ENCODE results near the gene FASTKD3.
A peak's percentile ranks its signal among the peaks of the same experiment; 100 is the strongest.
"Not testable (repeated sequence)": the region's sequence is repeated elsewhere in the genome, so short reads cannot be mapped to it uniquely, and the experiment has no call there.

Gene FASTKD3

GRCh38 chr5:7868773-7869473 is at the start of gene FASTKD3, which contains the start of gene MTRR:
Gene FASTKD3, minus strand, starts transcription at chr5:7869031. Its CDS starts 948 bp downstream, at chr5:7868083.
Gene MTRR, plus strand, starts transcription at chr5:7869148. Its CDS starts 1,647 bp downstream, at chr5:7870795.
- peak; percentile 91 for DNase-seq

- DNase-seq = no peak
These were observed 48.6 kb upstream of the FASTKD3 start for GRCh38 chr5:7917130-7918123.

- no peak for DNase-seq
These were observed 47.5 kb upstream of the FASTKD3 start for GRCh38 chr5:7916171-7916804.

GRCh38 chr5:7911429-7911771 is 42.6 kb upstream of the FASTKD3 start:
- not testable (repeated sequence) for DNase-seq

GRCh38 chr5:7910738-7911428 is 42.1 kb upstream of the FASTKD3 start:
- DNase-seq = no peak

GRCh38 chr5:7908317-7908716 is 39.5 kb upstream of the FASTKD3 start:
- DNase-seq = no peak

- no peak for DNase-seq
These were observed 38.8 kb upstream of the FASTKD3 start for GRCh38 chr5:7907612-7908011.

- DNase-seq = no peak
These were observed 35.3 kb upstream of the FASTKD3 start for GRCh38 chr5:7904170-7904569.

- no peak for DNase-seq
These were observed 34.1 kb upstream of the FASTKD3 start for GRCh38 chr5:7902666-7903625.

- DNase-seq = no peak
These were observed 33.4 kb upstream of the FASTKD3 start for GRCh38 chr5:7902201-7902600.

- peak; percentile 28 for DNase-seq
These were observed 28.3 kb upstream of the FASTKD3 start for GRCh38 chr5:7897014-7897600.

- DNase-seq = no peak
These were observed 26.0 kb upstream of the FASTKD3 start for GRCh38 chr5:7894860-7895259.

- no peak for DNase-seq
These were observed 25.6 kb upstream of the FASTKD3 start for GRCh38 chr5:7894439-7894838.

GRCh38 chr5:7888901-7889300 is 20.1 kb upstream of the FASTKD3 start:
- no peak for DNase-seq

- DNase-seq = no peak
These were observed 18.1 kb upstream of the FASTKD3 start for GRCh38 chr5:7886849-7887475.

- no peak for DNase-seq
These were observed 15.8 kb upstream of the FASTKD3 start for GRCh38 chr5:7884491-7885267.

GRCh38 chr5:7882926-7883325 is 14.1 kb upstream of the FASTKD3 start:
- no peak for DNase-seq

GRCh38 chr5:7881816-7882215 is 13.0 kb upstream of the FASTKD3 start:
- DNase-seq = no peak

- no peak for DNase-seq
These were observed 12.3 kb upstream of the FASTKD3 start for GRCh38 chr5:7881091-7881490.

GRCh38 chr5:7878381-7878873 is 9.6 kb upstream of the FASTKD3 start:
- no peak for DNase-seq
